ENCODE results near the gene RIMS4.
A peak's percentile ranks its signal among the peaks of the same experiment; 100 is the strongest.
"Not testable (repeated sequence)": the region's sequence is repeated elsewhere in the genome, so short reads cannot be mapped to it uniquely, and the experiment has no call there.

Gene RIMS4

GRCh38 chr20:44768256-44768655, 42.1 kb downstream of the RIMS4 start:
- peaks cover 27% of the 10 kb centered on the region for H3K27me3 Mint-ChIP-seq
- H3K4me3 Mint-ChIP-seq = no peak overlapping the region
- H3K4me1 Mint-ChIP-seq = no peaks in the 10 kb centered on the region
- no peak overlapping the region for H3K27ac Mint-ChIP-seq
- H3K9me3 Mint-ChIP-seq = no peaks in the 10 kb centered on the region
- ATAC-seq (no peak), DNase-seq (no peak)

- ATAC-seq (no peak), DNase-seq (no peak)
- Mint-ChIP-seq H3K27me3 (peaks cover 27% of the 10 kb centered on the region), H3K27ac (no peak overlapping the region), H3K4me1 (no peaks in the 10 kb centered on the region), H3K4me3 (no peak overlapping the region), H3K9me3 (no peaks in the 10 kb centered on the region)
Measured at GRCh38 chr20:44765701-44766347, 44.5 kb downstream of the RIMS4 start.

- Mint-ChIP-seq H3K4me1 (no peaks in the 10 kb centered on the region), H3K9me3 (no peaks in the 10 kb centered on the region), H3K27ac (no peak overlapping the region), H3K4me3 (no peak overlapping the region), H3K27me3 (peaks cover 30% of the 10 kb centered on the region)
- ATAC-seq (no peak), DNase-seq (no peak)
Measured at GRCh38 chr20:44765091-44765490, 45.3 kb downstream of the RIMS4 start.

DNA sequence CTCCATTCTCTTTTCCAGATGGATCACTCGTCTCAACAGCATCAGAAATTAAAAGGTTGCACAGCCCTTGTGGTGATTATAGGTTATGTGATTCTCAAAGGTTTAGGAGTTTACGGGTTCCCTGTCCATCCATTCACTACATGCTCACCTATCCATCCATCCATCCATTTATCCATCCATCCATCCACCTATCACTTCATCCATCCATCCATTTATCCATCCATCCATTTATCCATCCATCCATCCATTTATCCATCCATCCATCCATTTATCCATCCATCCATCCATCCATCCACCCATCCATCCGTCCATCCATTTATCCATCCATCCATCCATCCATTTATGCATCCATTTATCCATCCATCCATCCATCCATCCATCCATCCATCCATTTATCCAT, 46.5 kb downstream of the RIMS4 start:
- not testable (repeated sequence) for H3K4me3 Mint-ChIP-seq, ATAC-seq, H3K27ac Mint-ChIP-seq, H3K4me1 Mint-ChIP-seq, H3K9me3 Mint-ChIP-seq, DNase-seq
- H3K27me3 Mint-ChIP-seq = peaks cover 24% of the 10 kb centered on the region

GRCh38 chr20:44762466-44763140, 47.7 kb downstream of the RIMS4 start:
- no peak overlapping the region for H3K4me3 Mint-ChIP-seq
- DNase-seq (no peak), ATAC-seq (no peak)
- H3K4me1 Mint-ChIP-seq = no peaks in the 10 kb centered on the region
- H3K9me3 Mint-ChIP-seq = no peaks in the 10 kb centered on the region
- peaks cover 20% of the 10 kb centered on the region for H3K27me3 Mint-ChIP-seq
- no peak overlapping the region for H3K27ac Mint-ChIP-seq

DNA sequence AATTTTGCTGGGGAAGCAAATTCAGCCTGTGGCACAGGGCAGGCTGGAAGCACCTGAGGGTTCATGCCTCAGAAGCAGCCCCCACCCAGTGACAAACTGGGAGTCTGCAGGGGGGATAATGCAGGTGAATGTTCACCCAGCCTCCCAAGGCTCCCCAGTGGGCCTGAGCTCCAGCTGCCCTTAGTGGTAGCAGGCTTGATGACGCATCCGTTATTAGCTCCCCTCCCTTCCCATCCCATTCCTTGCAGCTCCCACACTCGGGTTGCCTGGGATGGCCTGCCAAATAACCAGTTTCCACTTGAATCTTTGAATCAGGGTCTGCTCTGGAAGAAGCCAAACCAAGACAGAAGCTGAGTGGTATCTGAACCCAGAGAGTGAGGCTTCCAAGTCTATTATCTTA, 48.9 kb downstream of the RIMS4 start:
- Mint-ChIP-seq H3K4me3 (no peak overlapping the region), H3K9me3 (no peaks in the 10 kb centered on the region), H3K27me3 (peaks cover 18% of the 10 kb centered on the region), H3K27ac (no peak overlapping the region), H3K4me1 (no peaks in the 10 kb centered on the region)
- DNase-seq = no peak
- no peak for ATAC-seq

DNA sequence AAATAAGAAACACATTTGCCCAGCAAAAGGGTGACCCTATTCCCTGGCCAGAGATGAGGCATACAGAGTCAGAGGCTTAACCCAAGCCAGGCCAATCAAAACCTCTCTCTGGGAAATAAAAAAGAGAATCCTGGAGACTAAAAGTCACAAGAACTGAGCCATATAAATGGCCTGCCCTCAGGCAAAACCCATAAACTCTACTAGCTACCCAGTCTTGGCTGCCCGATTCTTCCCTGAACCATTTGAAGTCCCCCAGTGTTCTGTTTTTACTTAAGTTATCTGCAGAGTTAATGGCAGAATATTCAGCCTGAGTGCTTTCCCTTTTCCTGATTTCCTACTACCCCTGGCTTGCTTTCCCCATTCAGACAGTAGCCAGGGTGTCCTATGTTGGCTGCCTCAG, 50.8 kb downstream of the RIMS4 start:
- no peak for ATAC-seq
- peaks cover 8% of the 10 kb centered on the region for H3K27me3 Mint-ChIP-seq
- H3K4me3 Mint-ChIP-seq = no peak overlapping the region
- no peak for DNase-seq
- no peak overlapping the region for H3K27ac Mint-ChIP-seq
- no peaks in the 10 kb centered on the region for H3K4me1 Mint-ChIP-seq
- H3K9me3 Mint-ChIP-seq = no peaks in the 10 kb centered on the region

DNA sequence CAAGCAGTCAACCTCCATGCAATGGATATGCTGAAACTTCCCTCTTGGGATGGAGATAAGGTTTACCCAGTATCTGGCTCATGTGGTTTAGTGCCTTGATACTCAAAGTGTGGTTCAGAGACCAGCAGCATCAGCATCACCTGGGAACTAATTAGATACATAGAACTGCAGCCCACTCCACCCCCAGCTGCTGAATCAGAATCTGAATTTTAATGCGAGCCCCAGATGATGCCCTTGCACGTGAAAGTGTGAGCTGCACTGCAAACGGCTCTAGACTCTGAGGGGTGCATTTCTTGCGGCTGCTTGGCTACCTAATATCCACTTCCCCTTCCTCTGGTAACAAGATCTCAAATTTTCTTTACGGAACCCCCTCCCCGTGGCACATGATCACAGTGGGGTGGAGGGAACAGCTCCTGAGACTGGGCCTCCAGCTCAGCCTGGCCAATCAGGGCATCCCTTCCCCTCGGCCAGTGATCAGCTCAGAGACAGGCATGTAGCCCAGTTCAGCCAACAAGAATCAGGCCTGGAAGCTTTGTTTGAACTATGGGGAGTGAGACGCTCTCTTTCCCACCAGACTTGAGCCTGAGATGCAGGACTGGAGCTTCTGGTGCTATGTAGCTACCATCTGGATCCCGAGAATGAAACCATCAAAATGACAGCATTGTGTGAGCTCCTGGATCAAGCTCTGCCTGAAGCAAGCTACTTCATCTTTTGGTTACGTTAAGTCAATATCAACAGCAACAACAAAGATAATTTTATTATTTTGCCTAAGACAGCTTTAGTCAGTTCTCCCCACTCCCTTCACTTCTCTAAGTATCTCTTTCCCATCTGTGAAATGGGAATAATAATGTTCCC, 51.9 kb downstream of the RIMS4 start:
- no peak for ATAC-seq
- peaks cover 8% of the 10 kb centered on the region for H3K27me3 Mint-ChIP-seq
- H3K4me1 Mint-ChIP-seq = no peaks in the 10 kb centered on the region
- no peak for DNase-seq
- no peaks in the 10 kb centered on the region for H3K9me3 Mint-ChIP-seq
- H3K27ac Mint-ChIP-seq = no peak overlapping the region
- no peak overlapping the region for H3K4me3 Mint-ChIP-seq

DNA sequence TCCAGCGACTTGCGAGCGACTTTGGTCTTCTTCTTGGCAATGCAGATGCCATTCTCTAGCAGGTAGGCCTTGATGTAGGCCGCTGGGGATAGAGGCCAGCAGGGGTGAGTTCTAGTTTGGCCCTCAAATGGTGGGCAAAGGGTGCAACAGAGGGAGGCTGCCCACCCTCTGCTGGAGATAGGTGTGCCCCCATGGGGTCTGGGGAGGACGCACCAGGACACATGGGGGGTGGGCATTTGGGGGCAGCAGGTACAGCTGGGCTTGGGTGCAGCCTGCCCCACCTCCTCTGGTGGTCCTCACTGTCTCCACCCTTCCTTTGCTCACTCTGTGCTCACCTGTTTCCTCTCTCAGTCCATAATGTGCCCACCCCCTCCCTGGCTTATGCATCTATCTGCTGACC, 53.4 kb downstream of the RIMS4 start:
- Mint-ChIP-seq H3K4me3 (no peak overlapping the region), H3K4me1 (no peaks in the 10 kb centered on the region), H3K27ac (no peak overlapping the region), H3K27me3 (peaks cover 8% of the 10 kb centered on the region), H3K9me3 (no peaks in the 10 kb centered on the region)
- DNase-seq (no peak), ATAC-seq (no peak)

GRCh38 chr20:44756011-44756688, 54.2 kb downstream of the RIMS4 start:
- DNase-seq (no peak), ATAC-seq (peak; percentile 23)
- Mint-ChIP-seq H3K27ac (no peak overlapping the region), H3K27me3 (peaks cover 16% of the 10 kb centered on the region), H3K9me3 (no peaks in the 10 kb centered on the region), H3K4me3 (no peak overlapping the region), H3K4me1 (no peaks in the 10 kb centered on the region)

DNA sequence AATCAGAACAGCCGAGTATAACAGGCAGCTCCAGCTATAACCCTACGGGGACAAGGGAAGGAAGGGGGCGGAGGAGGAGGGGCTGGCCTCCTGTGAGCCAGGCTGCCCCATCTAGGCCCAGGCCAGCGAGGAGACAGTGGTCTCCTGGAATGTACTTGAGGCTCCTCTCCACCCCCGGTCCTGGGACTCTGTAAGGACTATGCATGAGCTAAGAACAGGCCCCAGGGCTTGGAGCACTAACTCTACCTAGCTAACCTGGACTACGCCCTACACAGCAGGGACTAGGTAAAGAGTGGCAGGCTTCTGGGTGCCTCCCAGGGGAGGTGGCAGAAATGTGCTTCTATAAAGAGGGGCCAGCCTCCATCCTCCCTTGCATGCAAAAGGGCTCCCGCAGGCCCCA, 55.8 kb downstream of the RIMS4 start:
- Mint-ChIP-seq H3K27me3 (peaks cover 17% of the 10 kb centered on the region), H3K27ac (no peak overlapping the region), H3K4me3 (no peak overlapping the region), H3K9me3 (no peaks in the 10 kb centered on the region), H3K4me1 (no peaks in the 10 kb centered on the region)
- DNase-seq = no peak
- no peak for ATAC-seq

GRCh38 chr20:44752099-44752931, 58.0 kb downstream of the RIMS4 start:
- ATAC-seq (no peak), DNase-seq (no peak)
- Mint-ChIP-seq H3K4me1 (peaks cover 6% of the 10 kb centered on the region), H3K4me3 (no peak overlapping the region), H3K9me3 (no peaks in the 10 kb centered on the region), H3K27ac (no peak overlapping the region), H3K27me3 (peaks cover 30% of the 10 kb centered on the region)

DNA sequence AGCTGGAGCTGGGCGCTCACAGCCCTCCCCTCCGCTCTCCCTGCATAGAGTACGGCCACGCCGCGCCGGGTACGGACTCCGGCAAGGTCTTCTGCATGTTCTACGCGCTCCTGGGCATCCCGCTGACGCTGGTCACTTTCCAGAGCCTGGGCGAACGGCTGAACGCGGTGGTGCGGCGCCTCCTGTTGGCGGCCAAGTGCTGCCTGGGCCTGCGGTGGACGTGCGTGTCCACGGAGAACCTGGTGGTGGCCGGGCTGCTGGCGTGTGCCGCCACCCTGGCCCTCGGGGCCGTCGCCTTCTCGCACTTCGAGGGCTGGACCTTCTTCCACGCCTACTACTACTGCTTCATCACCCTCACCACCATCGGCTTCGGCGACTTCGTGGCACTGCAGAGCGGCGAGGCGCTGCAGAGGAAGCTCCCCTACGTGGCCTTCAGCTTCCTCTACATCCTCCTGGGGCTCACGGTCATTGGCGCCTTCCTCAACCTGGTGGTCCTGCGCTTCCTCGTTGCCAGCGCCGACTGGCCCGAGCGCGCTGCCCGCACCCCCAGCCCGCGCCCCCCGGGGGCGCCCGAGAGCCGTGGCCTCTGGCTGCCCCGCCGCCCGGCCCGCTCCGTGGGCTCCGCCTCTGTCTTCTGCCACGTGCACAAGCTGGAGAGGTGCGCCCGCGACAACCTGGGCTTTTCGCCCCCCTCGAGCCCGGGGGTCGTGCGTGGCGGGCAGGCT, 60.1 kb downstream of the RIMS4 start:
- Mint-ChIP-seq H3K27me3 (peaks cover 45% of the 10 kb centered on the region), H3K9me3 (no peaks in the 10 kb centered on the region), H3K27ac (no peak overlapping the region), H3K4me1 (peaks cover 19% of the 10 kb centered on the region), H3K4me3 (peak overlapping the region in 1 of 2 donors; percentile 29)
- DNase-seq (peak in 1 of 2 donors; percentile 15), ATAC-seq (no peak)

DNA sequence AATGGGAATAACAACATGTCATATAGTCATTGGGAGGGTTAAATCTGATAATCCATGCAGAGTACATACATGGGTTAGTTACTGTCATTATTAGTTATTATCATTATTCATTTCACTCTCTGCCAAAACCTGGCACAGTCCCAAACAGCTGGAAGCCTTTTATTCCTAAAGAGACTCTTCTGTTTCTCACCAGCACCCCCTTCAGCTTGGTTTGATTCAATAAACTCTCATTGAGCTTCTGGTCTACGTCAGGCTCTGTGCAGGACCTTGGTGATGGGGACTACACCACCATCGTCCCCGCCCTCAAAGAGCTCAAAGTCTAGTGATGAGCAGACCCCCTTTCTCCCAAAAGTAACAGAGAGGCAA, 62.4 kb downstream of the RIMS4 start:
- Mint-ChIP-seq H3K4me1 (peaks cover 19% of the 10 kb centered on the region), H3K9me3 (no peaks in the 10 kb centered on the region), H3K4me3 (no peak overlapping the region), H3K27me3 (peaks cover 59% of the 10 kb centered on the region), H3K27ac (no peak overlapping the region)
- ATAC-seq (no peak), DNase-seq (no peak)

All from stimulated activated naive CD8-positive, alpha-beta T cell treated with anti-CD3 and anti-CD28 coated beads, Interleukin-15, amount 100 ng/mL, for 72 hours (primary cell).